GM12878 (cell line): ENCODE data around the gene ZNF761. TPM values are rescaled to one million over a fixed set of nuclear protein-coding genes. Genes with fewer than 3 reads are reported as not detected.
"Not testable (repeated sequence)": the region's sequence is repeated elsewhere in the genome, so short reads cannot be mapped to it uniquely, and the experiment has no call there.

Source experiments
- ATAC-seq: fragments of 200-7000 bp; cut with Tn5 transposase; 3 replicates; pipeline ENCODE4 v1.9.1; 2020; ENCODE audit warnings: mild to moderate bottlenecking, moderate library complexity
- BruUV-seq: library from RNA; stranded (reverse); fragments of 400-500 nt; replicated peaks from 2 replicates; lab custom pipeline; 2021; lab: Mats Ljungman, UMichigan
- CTCF ChIA-PET: fragments of 300-600 bp; sonication (Branson Sonifier 250); formaldehyde crosslinking; extraction: SDS; loops from one replicate; lab custom pipeline; 2021; ENCODE audit warnings: inconsistent platforms; lab: Yijun Ruan, JAX
- POLR2A ChIA-PET: fragments of 350-600 bp; formaldehyde crosslinking; extraction: SDS; loops from one replicate; lab custom pipeline; 2021; ENCODE audit warnings: inconsistent platforms; lab: Charles Lee
- RAD21 ChIA-PET: fragments of 300-600 bp; sonication (Branson Sonifier 250); formaldehyde crosslinking; loops from one replicate; lab custom pipeline; 2023; ENCODE audit warnings: antibody characterized with exemption; ENCODE audit not compliant: unreplicated experiment; lab: Charles Lee
- SMC1A ChIA-PET: fragments of 300-600 bp; sonication (Branson Sonifier 250); formaldehyde crosslinking; loops from one replicate; lab custom pipeline; 2023; ENCODE audit not compliant: unreplicated experiment, uncharacterized antibody; lab: Charles Lee
- DNase-seq: peaks from one replicate; pipeline ENCODE4 v3.0.0-alpha.2; 2011; ENCODE audit warnings: low read depth, low spot score
- FAIRE-seq: peaks from 3 replicates; lab custom pipeline; 2011; peaks lifted over from hg19 to GRCh38; lab: Jason Lieb, UNC
- H2AFZ ChIP-seq: 2 replicates; pipeline ENCODE4 v1.6.0; 2011; ENCODE audit warnings: low read depth, low read length, control low read depth; ENCODE audit not compliant: control insufficient read depth
- H3K27ac ChIP-seq: 2 replicates; pipeline ENCODE4 v1.5.1; 2011; ENCODE audit warnings: control low read depth; ENCODE audit not compliant: control insufficient read depth, insufficient read depth
- H3K27me3 ChIP-seq, 2 experiments: replicated peaks in 1 of 2; 2 replicates each; pipeline versions ENCODE4 v1.6.0 to v1.6.1; 2011; ENCODE audit warnings: low read length in 1 of 2; ENCODE audit not compliant: control insufficient read depth in 2 of 2, insufficient read depth in 2 of 2
- H3K36me3 ChIP-seq, 2 experiments: 2 replicates each; pipeline ENCODE4 v1.5.1; 2011; ENCODE audit warnings: low read length in 1 of 2; ENCODE audit not compliant: control insufficient read depth in 2 of 2, insufficient read depth in 2 of 2
- H3K4me1 ChIP-seq: 2 replicates; pipeline ENCODE4 v1.6.1; 2011; ENCODE audit warnings: mild to moderate bottlenecking, low read length, moderate library complexity, mixed read lengths; ENCODE audit not compliant: control insufficient read depth, insufficient read depth
- H3K4me2 ChIP-seq: 2 replicates; pipeline ENCODE4 v1.6.0; 2011; ENCODE audit warnings: control low read depth; ENCODE audit not compliant: control insufficient read depth, insufficient read depth
- H3K4me3 ChIP-seq: fragments of 200-600 bp; sonication (generic); 2 replicates; pipeline ENCODE4 v1.5.1; 2016
- H3K79me2 ChIP-seq: 2 replicates; pipeline ENCODE4 v1.6.0; 2011; ENCODE audit warnings: low read length; ENCODE audit not compliant: control insufficient read depth, insufficient read depth
- H3K9ac ChIP-seq: 2 replicates; pipeline ENCODE4 v1.8.0; 2011; ENCODE audit warnings: low read length, control low read depth, mixed read lengths; ENCODE audit not compliant: control insufficient read depth, insufficient read depth
- H3K9me3 ChIP-seq: replicated peaks from 3 replicates; pipeline ENCODE4 v1.5.1; 2011; ENCODE audit warnings: mild to moderate bottlenecking, low read length; ENCODE audit not compliant: control insufficient read depth, insufficient read depth
- H4K20me1 ChIP-seq: 2 replicates; pipeline ENCODE4 v1.6.0; 2011; ENCODE audit not compliant: control insufficient read depth, insufficient read depth
- WGBS: methylation state at CpG from one replicate; pipeline ENCODE4 v1.1.6; 2016; ENCODE audit warnings: low lambda C conversion rate; ENCODE audit not compliant: insufficient replicate concordance, insufficient coverage; ENCODE audit errors: missing lambda C conversion rate; 5-methylcytosine and 5-hydroxymethylcytosine counted together
- in situ Hi-C: fragments of 300-500 bp; cut with MboI; formaldehyde crosslinking; loops from 9 replicates; pipeline ENCODE4 v1.14.3; 2018; ENCODE audit warnings: mixed read lengths
- intact Hi-C: fragments of 100-400 bp; cut with micrococcal nuclease; formaldehyde crosslinking; loops from one replicate; pipeline ENCODE4 v1.14.2; 2022; ENCODE audit not compliant: unreplicated experiment
- polyA plus RNA-seq, 11 experiments: library from polyadenylated mRNA; depleted of rRNA in 4 of 11; unstranded in 6 of 11; stranded (reverse) in 5 of 11; fragments of >200 nt; fragmentation: Nextera tagmentation in 4 of 11; fragmentation: Illumina TruSeq in 1 of 11; extraction: Ambion mirVana in 4 of 11; extraction: Trizol in 1 of 11; gene quantifications; 1 replicate in 1 of 11; 2 replicates in 10 of 11; pipeline versions ENCODE4 v1.2.1 to v1.2.3, GENCODE V29; 2011 to 2016; ENCODE audit warnings: inconsistent platforms in 2 of 11, missing spikeins in 2 of 11, low read depth in 1 of 11
- total RNA-seq, 4 experiments: library from RNA; depleted of rRNA in 3 of 4; stranded (reverse); fragments of >200 nt in 3 of 4; fragmentation: Illumina TruSeq in 1 of 4; extraction: Trizol in 1 of 4; gene quantifications; 2 replicates each; pipeline versions ENCODE4 v1.2.1 to v1.2.3, GENCODE V29; 2013 to 2021

Gene ZNF761
- total and polyA plus RNA-seq, 10 of the 15 experiments (the other 5 are each of a cell fraction or from before 2014, with no cell fraction given) = 7.9 to 22.7 (median 10.6) TPM

DNA sequence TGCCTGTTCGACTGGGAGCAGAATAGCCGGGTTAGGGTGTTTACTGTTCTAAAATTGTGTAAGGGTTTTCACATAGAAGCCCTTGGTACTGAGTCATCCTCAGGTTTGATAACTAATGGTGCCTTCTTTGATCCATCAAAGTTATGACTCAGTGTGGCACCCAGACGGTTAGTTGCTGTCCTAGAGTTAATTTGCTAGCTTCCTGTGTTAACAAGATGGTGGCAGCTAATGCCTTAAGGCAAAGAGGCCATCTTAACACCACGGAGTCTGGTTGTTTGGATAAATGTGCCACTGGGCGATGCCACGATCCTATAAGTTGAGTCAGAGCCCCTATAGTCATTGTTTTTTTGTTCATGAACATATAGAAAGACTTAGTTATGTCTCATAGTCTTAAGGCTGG lies 43.7 kb downstream of the ZNF761 start:
- intact Hi-C loops (loop anchor here (1.0 kb wide), 1 partner anchor 38 kb away; no protein-coding TSS in a partner anchor), in situ Hi-C loops (loop anchor here (5.0 kb wide), 1 partner anchor 38 kb away; no protein-coding TSS in a partner anchor)
- H3K9me3 ChIP-seq, H3K36me3 ChIP-seq, SMC1A ChIA-PET, ATAC-seq, H3K27me3 ChIP-seq, H3K4me1 ChIP-seq, H4K20me1 ChIP-seq, POLR2A ChIA-PET, H3K9ac ChIP-seq, RAD21 ChIA-PET, BruUV-seq, H2AFZ ChIP-seq, DNase-seq, H3K4me3 ChIP-seq, H3K27ac ChIP-seq, H3K79me2 ChIP-seq, H3K4me2 ChIP-seq, FAIRE-seq: not testable (repeated sequence)
- 59% methylated on average over 6 of the region's 6 CpGs for WGBS
- CTCF ChIA-PET = interaction anchor here (1.0 to 1.1 kb wide), 2 partner anchors 13 to 51 kb away, joined by 3 read pairs; no protein-coding TSS in a partner anchor

DNA sequence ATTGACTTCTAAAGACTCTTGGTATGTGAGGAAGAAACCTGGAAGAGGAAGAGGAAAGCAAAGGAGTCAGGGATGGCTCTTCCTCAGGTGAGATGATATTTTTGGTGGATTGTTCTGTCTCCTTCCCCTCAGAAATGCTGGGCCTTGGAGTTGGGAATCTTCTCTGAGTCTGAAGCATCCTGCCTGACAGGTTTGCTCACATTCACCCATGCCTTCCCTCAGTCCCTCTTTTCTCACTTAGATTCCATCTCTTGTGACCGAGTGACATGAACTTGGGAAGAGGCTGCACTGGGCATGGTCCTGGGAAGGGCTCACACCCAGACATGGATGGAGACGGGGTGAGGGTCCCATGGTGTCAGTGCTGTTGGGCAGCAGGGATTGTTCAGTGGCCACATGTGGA lies 52.0 kb downstream of the ZNF761 start:
- H3K9me3 ChIP-seq = peaks cover 13% of the 10 kb centered on the region; the same call in 2 of the 3 replicates
- BruUV-seq, FAIRE-seq, H3K4me3 ChIP-seq, H3K27ac ChIP-seq, POLR2A ChIA-PET, RAD21 ChIA-PET, intact Hi-C loops, CTCF ChIA-PET, H4K20me1 ChIP-seq, H2AFZ ChIP-seq, ATAC-seq, DNase-seq, H3K4me2 ChIP-seq, H3K79me2 ChIP-seq, in situ Hi-C loops, H3K27me3 ChIP-seq, H3K9ac ChIP-seq, H3K4me1 ChIP-seq, H3K36me3 ChIP-seq, SMC1A ChIA-PET: not testable (repeated sequence)
- WGBS = 89% methylated on average over 2 of the region's 2 CpGs
